ENCODE results near the gene ZBTB20. TPM values are rescaled to one million over a fixed set of nuclear protein-coding genes. Genes with fewer than 3 reads are reported as not detected.

Gene ZBTB20
- total and polyA plus RNA-seq, 10 of the 15 experiments (the other 5 are each of a cell fraction or from before 2014, with no cell fraction given) = 0.20 to 5.5 (median 2.2) TPM

GRCh38 chr3:114455432-114455831 lies 691.7 kb downstream of the ZBTB20 start:
- CTCF ChIA-PET = interaction anchor here (0.6 to 1.7 kb wide), 2 partner anchors 9 to 37 kb away, joined by 3 to 5 read pairs; no protein-coding TSS in a partner anchor

More at GRCh38 chr3:114455432-114455831, 691.7 kb downstream of the ZBTB20 start:
- Histone ChIP-seq H3K9ac (ENCODE audit: control insufficient read depth, insufficient read depth, low read length) (peak overlapping the region; percentile 84; the same call in 1 of the 2 replicates), H3K27me3 (replicated peaks in 1 of 2; ENCODE audit: control insufficient read depth in 2 of 2, insufficient read depth in 2 of 2, low read length in 1 of 2) (no peaks in the 10 kb centered on the region), H3K4me2 (ENCODE audit: control insufficient read depth, insufficient read depth) (peak overlapping the region; percentile 51), H3K9me3 (replicated peaks; ENCODE audit: control insufficient read depth, insufficient read depth, low read length) (no peaks in the 10 kb centered on the region), H3K79me2 (ENCODE audit: control insufficient read depth, insufficient read depth, low read length) (peaks cover 21% of the 10 kb centered on the region), H2AFZ (ENCODE audit: control insufficient read depth, low read depth, low read length) (no peak overlapping the region; the same call in 1 of the 2 replicates), H3K4me3 (peak overlapping the region; percentile 22; the same call in 1 of the 2 replicates), H3K4me1 (ENCODE audit: control insufficient read depth, insufficient read depth, low read length) (peaks cover 38% of the 10 kb centered on the region), H3K27ac (ENCODE audit: control insufficient read depth, insufficient read depth) (peak overlapping the region; percentile 80), H4K20me1 (ENCODE audit: control insufficient read depth, insufficient read depth) (no peaks in the 10 kb centered on the region), H3K36me3 (ENCODE audit: control insufficient read depth in 2 of 2, insufficient read depth in 2 of 2, low read length in 1 of 2) (no peaks in the 10 kb centered on the region)
- ChIA-PET SMC1A (ENCODE audit: uncharacterized antibody, unreplicated experiment) (interaction anchor here (1.0 to 1.2 kb wide), 2 partner anchors 10 to 74 kb away, joined by 3 to 4 read pairs; no protein-coding TSS in a partner anchor), POLR2A (no interaction called here), RAD21 (ENCODE audit: unreplicated experiment) (no interaction called here)
- TF ChIP-seq PKNOX1 (IDR thresholded peaks at IDR 0.05) = no peak
- no peak for TF ChIP-seq E2F4 (IDR thresholded peaks at IDR 0.05; ENCODE audit: low read depth, low read length)
- TF ChIP-seq FOS (IDR thresholded peaks at IDR 0.05; ENCODE audit: borderline replicate concordance, extremely low read depth, insufficient read length) = no peak
- TF ChIP-seq EZH2 (IDR thresholded peaks at IDR 0.05; ENCODE audit: borderline replicate concordance, control insufficient read depth, low read depth, low read length) = no peak
- TF ChIP-seq RCOR1 (conservative IDR thresholded peaks at IDR 0.05; ENCODE audit: low read depth, low read length) = no peak
- TF ChIP-seq ZBTB40 (IDR thresholded peaks at IDR 0.05; ENCODE audit: borderline replicate concordance) = no peak
- no peak for TF ChIP-seq POU2F2 (IDR thresholded peaks at IDR 0.05; ENCODE audit: borderline replicate concordance, low read depth, low read length)
- no peak for TF ChIP-seq TCF3 (IDR thresholded peaks at IDR 0.05; ENCODE audit: borderline replicate concordance, insufficient read depth, low read depth, low read length)
- no peak for TF ChIP-seq FOXK2 (IDR thresholded peaks at IDR 0.05)
- TF ChIP-seq NR2C1 (IDR thresholded peaks at IDR 0.05) = no peak
- TF ChIP-seq BCL3 (IDR thresholded peaks at IDR 0.05; ENCODE audit: borderline replicate concordance, insufficient read depth, low read depth, low read length, poor library complexity, severe bottlenecking) = no peak
- no peak for TF ChIP-seq SP1 (IDR thresholded peaks at IDR 0.05; ENCODE audit: low read depth, low read length)
- TF ChIP-seq ZNF274 (IDR thresholded peaks at IDR 0.05; ENCODE audit: insufficient read depth, insufficient read length) = no peak
- TF ChIP-seq CHD4 (IDR thresholded peaks at IDR 0.05) = no peak
- no peak for TF ChIP-seq POLR2AphosphoS5 (IDR thresholded peaks at IDR 0.05; ENCODE audit: low read length)
- in situ Hi-C loops (cut with MboI) (no loop called here), intact Hi-C loops (cut with micrococcal nuclease; ENCODE audit: unreplicated experiment) (loop anchor here (10.0 kb wide), 1 partner anchor 711 kb away; the partner anchor contains the start of genes ATP6V1A and NAA50)
- no TSS peak for BruUV-seq (replicated peaks)
- WGBS (ENCODE audit: insufficient coverage, insufficient replicate concordance, low lambda C conversion rate, missing lambda C conversion rate) = 0% methylated on average over 7 of the region's 7 CpGs
- no peak for DNase-seq (ENCODE audit: low read depth, low spot score)
- FAIRE-seq = peak; percentile 35
- ATAC-seq = no peak
